Tibial nerve (tissue), 4 donors: ENCODE data around the gene IFNAR1. TPM values are rescaled to one million over a fixed set of nuclear protein-coding genes. Genes with fewer than 3 reads are reported as not detected.

Experiments used
- DNase-seq, 2 donors: peaks; one replicate each; pipeline ENCODE4 v3.0.0-alpha.2; 2019; ENCODE audit warnings: low spot score in 2 of 2
- H3K27ac ChIP-seq, 4 donors: fragments of 200-600 bp; sonication (generic) in 3 of 4; one replicate each; pipeline ENCODE4 v1.5.1; 2017 to 2019; ENCODE audit warnings: mild to moderate bottlenecking in 1 of 4
- H3K27me3 ChIP-seq, 2 donors: fragments of 200-600 bp; sonication (generic) in 1 of 2; one replicate each; pipeline versions ENCODE4 v1.5.1 to v1.6.0; 2017 to 2019
- H3K36me3 ChIP-seq, 3 donors: fragments of 200-600 bp; sonication (generic); one replicate each; pipeline ENCODE4 v1.5.1; 2018 to 2019
- H3K4me1 ChIP-seq, 4 donors: fragments of 200-600 bp; sonication (generic) in 3 of 4; one replicate each; pipeline ENCODE4 v1.5.1; 2017 to 2019
- H3K4me3 ChIP-seq, 4 donors: fragments of 200-600 bp; sonication (generic) in 3 of 4; one replicate each; pipeline ENCODE4 v1.5.1; 2017 to 2019; ENCODE audit warnings: mild to moderate bottlenecking in 1 of 4, moderate library complexity in 1 of 4
- H3K9me3 ChIP-seq, 4 donors: fragments of 200-600 bp; sonication (generic) in 3 of 4; one replicate each; pipeline ENCODE4 v1.5.1; 2017 to 2019
- EP300 ChIP-seq, 2 donors: sonication (generic); formaldehyde crosslinking; IDR thresholded peaks; one replicate each; pipeline ENCODE4 v1.6.1; 2017; ENCODE audit warnings: antibody characterized with exemption in 2 of 2, mild to moderate bottlenecking in 1 of 2
- POLR2A ChIP-seq, 2 donors: fragments of 450-650 bp; IDR thresholded peaks; one replicate each; pipeline ENCODE4 v1.6.1; 2017; ENCODE audit warnings: antibody characterized with exemption in 2 of 2, mild to moderate bottlenecking in 2 of 2, moderate library complexity in 2 of 2
- WGBS, 2 donors: methylation state at CpG; one replicate each; pipeline ENCODE4 v1.1.5; 2018; 5-methylcytosine and 5-hydroxymethylcytosine counted together
- total RNA-seq, 4 donors: library from RNA; depleted of rRNA; stranded (reverse); fragments of >200 nt; gene quantifications; one replicate each; pipeline ENCODE4 v1.1.0, GENCODE V29; 2016
- TF ChIP-seq, protein P1 (sequence below), 5 experiments: fragments of 200-600 bp in 3 of 5; fragments of 450-650 bp in 2 of 5; sonication (generic) in 3 of 5; IDR thresholded peaks; one replicate each; pipeline ENCODE4 v1.5.1; 2016 to 2019; ENCODE audit warnings: antibody characterized with exemption in 5 of 5, mild to moderate bottlenecking in 3 of 5, moderate library complexity in 2 of 5

Gene IFNAR1
- total RNA-seq, 4 donors from 2014 or later: 29.4 to 35.8 (median 31.4) TPM

DNA sequence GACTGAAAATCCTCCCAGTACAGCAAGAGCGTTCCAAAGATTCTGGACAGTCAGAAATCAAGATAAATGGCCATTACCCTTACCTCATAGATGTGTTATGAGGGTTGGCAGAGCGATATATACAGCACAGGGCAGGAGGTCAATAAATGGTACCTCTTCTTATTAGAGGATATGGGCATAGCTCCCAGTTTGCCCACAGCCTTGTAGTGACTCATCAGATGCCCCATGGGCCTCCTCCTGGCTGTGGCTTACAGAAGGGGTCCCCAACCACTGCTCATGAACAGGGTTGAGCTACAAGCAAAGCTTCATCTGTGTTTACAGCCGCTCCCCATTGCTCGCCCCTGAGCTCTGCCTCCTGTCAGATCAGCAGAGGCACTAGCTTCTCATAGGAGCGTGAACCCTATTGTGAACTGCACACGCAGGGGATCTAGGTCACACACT lies 71.1 kb downstream of the IFNAR1 start:
- H3K27ac ChIP-seq: peak overlapping the region in 2 of 4 donors; percentile 6 to 33
- 59 to 70% methylated on average over 6 of the region's 6 CpGs for whole genome bisulfite sequencing, 2 donors
- H3K4me3 ChIP-seq: no peak overlapping the region

DNA sequence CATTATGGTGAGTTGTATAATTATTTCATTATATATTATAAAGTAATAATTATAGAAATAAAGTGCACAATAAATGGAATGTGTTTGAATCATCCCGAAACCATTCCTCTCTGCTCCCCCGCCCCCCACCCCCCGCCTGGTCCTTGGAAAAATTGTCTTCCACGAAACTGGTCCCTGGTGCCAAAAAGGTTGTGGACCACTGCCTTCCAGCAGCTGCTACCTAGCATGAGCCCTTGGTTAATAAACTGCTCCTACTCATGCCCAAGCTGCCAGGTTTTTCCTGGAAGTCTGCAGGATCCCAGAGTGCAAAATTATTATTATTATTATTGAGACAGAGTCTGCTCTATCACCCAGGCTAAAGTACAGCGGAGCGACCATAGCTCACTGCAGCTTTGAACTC lies 71.7 kb downstream of the IFNAR1 start:
- Histone ChIP-seq H3K36me3 (no peaks in the 10 kb centered on the region), H3K27me3 (no peaks in the 10 kb centered on the region), H3K9me3 (no peaks in the 10 kb centered on the region), H3K4me3 (no peak overlapping the region), H3K4me1 (peaks cover 0 to 51% (median 14%) of the 10 kb centered on the region in 4 donors), H3K27ac (peak overlapping the region in 2 of 4 donors; percentile 37 to 69)
- DNase-seq: no peak
- no peak for TF ChIP-seq POLR2A (IDR thresholded peaks at IDR 0.05)
- TF ChIP-seq EP300 (IDR thresholded peaks at IDR 0.05): no peak
- TF ChIP-seq, protein P1, sequence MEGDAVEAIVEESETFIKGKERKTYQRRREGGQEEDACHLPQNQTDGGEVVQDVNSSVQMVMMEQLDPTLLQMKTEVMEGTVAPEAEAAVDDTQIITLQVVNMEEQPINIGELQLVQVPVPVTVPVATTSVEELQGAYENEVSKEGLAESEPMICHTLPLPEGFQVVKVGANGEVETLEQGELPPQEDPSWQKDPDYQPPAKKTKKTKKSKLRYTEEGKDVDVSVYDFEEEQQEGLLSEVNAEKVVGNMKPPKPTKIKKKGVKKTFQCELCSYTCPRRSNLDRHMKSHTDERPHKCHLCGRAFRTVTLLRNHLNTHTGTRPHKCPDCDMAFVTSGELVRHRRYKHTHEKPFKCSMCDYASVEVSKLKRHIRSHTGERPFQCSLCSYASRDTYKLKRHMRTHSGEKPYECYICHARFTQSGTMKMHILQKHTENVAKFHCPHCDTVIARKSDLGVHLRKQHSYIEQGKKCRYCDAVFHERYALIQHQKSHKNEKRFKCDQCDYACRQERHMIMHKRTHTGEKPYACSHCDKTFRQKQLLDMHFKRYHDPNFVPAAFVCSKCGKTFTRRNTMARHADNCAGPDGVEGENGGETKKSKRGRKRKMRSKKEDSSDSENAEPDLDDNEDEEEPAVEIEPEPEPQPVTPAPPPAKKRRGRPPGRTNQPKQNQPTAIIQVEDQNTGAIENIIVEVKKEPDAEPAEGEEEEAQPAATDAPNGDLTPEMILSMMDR (IDR thresholded peaks at IDR 0.05): no peak
- WGBS, 2 donors: 72% methylated on average over 6 of the region's 6 CpGs

More for the DNA sequence above, 71.1 kb downstream of the IFNAR1 start:
- TF ChIP-seq POLR2A (IDR thresholded peaks at IDR 0.05) (no peak), EP300 (IDR thresholded peaks at IDR 0.05) (no peak)
- TF ChIP-seq, protein P1 (IDR thresholded peaks at IDR 0.05): no peak
- no peak for DNase-seq
- Histone ChIP-seq H3K9me3 (no peaks in the 10 kb centered on the region), H3K36me3 (no peaks in the 10 kb centered on the region), H3K4me1 (peaks cover 0 to 49% (median 14%) of the 10 kb centered on the region in 4 donors), H3K27me3 (no peaks in the 10 kb centered on the region)

DNA sequence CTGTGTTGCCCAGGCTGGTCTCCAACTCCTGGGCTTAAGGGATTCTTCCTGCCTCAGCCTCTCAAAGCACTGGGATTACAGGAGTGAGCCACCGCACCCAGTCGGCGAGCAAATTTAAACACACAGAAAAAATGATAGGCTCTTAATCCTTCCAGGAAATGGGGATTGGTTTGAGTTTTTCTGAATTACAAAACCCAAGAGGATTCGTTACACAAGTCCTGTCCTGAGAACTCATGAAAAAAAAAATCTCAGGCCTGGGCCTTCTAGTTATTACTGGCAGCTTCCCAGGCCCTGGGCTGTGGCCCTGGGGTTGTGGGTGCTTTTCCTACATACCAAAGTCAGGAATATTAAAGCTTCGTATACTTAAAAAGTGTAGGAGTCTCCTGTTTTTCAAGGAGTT lies 72.2 kb downstream of the IFNAR1 start:
- DNase-seq: no peak
- H3K4me1 ChIP-seq: peaks cover 0 to 52% (median 16%) of the 10 kb centered on the region in 4 donors
- 35 to 44% methylated on average over 5 of the region's 5 CpGs for WGBS, 2 donors
- H3K27ac ChIP-seq: peak overlapping the region in 2 of 4 donors; percentile 37 to 69
- H3K9me3 ChIP-seq: no peaks in the 10 kb centered on the region
- peak; percentile 53 to 65 for TF ChIP-seq EP300 (IDR thresholded peaks at IDR 0.05)
- TF ChIP-seq, protein P1 (IDR thresholded peaks at IDR 0.05): no peak
- H3K27me3 ChIP-seq: no peaks in the 10 kb centered on the region
- H3K4me3 ChIP-seq: no peak overlapping the region
- H3K36me3 ChIP-seq: no peaks in the 10 kb centered on the region

DNA sequence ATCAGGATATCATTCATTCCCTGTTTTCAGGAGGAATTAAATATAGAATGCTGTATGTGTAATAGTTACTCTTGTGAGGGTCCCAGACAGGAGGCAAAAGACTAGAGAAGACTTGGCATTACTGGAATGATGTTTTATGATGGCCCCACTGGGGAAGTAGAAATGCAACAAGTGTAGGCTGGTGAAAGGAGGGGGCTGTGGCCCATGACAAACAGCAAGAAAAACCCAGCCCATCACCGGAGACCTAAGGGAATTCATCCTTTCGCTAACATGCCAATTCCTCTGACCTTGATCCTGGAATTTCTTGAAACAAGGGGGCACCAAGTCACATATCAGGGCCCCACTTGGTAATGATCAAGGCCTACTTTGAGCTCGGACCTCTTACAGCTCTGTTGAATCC lies 72.9 kb downstream of the IFNAR1 start:
- 93 to 97% methylated on average over 3 of the region's 3 CpGs for WGBS, 2 donors
- H3K4me1 ChIP-seq: peaks cover 0 to 52% (median 19%) of the 10 kb centered on the region in 4 donors
- H3K27ac ChIP-seq: peak overlapping the region in 1 of 4 donors; percentile 69
- no peak for DNase-seq
- H3K27me3 ChIP-seq: no peaks in the 10 kb centered on the region
- H3K4me3 ChIP-seq: no peak overlapping the region
- no peaks in the 10 kb centered on the region for H3K9me3 ChIP-seq
- TF ChIP-seq POLR2A (IDR thresholded peaks at IDR 0.05) (no peak), EP300 (IDR thresholded peaks at IDR 0.05) (no peak)
- TF ChIP-seq, protein P1 (IDR thresholded peaks at IDR 0.05): no peak
- no peaks in the 10 kb centered on the region for H3K36me3 ChIP-seq

DNA sequence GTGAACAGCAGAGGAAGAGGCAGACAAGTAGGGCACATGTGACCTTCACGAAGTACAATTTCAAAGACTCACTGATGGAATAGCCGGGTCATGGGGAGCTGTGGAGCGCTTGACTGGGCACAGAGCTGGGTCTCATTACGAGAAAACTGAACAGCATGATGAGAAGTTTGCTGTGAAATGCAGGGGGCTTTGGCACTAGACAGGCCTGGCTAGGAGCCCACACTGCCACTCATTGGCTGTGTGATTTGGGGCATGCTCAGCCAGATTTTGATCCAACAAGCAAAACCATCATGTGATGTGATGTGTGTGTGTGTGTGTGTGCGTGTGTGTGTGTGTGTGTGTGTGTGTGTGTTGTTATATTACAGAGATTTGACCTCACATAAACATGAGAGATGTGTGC lies 73.6 kb downstream of the IFNAR1 start:
- Histone ChIP-seq H3K27me3 (no peaks in the 10 kb centered on the region), H3K27ac (no peak overlapping the region), H3K36me3 (no peaks in the 10 kb centered on the region), H3K4me3 (no peak overlapping the region), H3K9me3 (no peaks in the 10 kb centered on the region), H3K4me1 (peaks cover 0 to 49% (median 19%) of the 10 kb centered on the region in 4 donors)
- no peak for DNase-seq
- 87 to 93% methylated on average over 5 of the region's 5 CpGs for WGBS, 2 donors
- TF ChIP-seq EP300 (IDR thresholded peaks at IDR 0.05) (no peak), POLR2A (IDR thresholded peaks at IDR 0.05) (no peak)
- TF ChIP-seq, protein P1 (IDR thresholded peaks at IDR 0.05): no peak
